Neutrophil (primary cell): Measurements from ENCODE around the gene FEZ2.

Source experiments
- H3K27ac ChIP-seq: fragments of 200-600 bp; sonication (generic); 2 replicates; pipeline ENCODE4 v1.5.1; 2016; ENCODE audit warnings: mild to moderate bottlenecking, moderate library complexity
- H3K27me3 ChIP-seq: fragments of 200-600 bp; sonication (generic); 2 replicates; pipeline ENCODE4 v1.6.0; 2016; ENCODE audit warnings: mild to moderate bottlenecking
- H3K36me3 ChIP-seq: fragments of 200-600 bp; sonication (generic); 2 replicates; pipeline ENCODE4 v1.5.1; 2017
- H3K4me1 ChIP-seq, 2 experiments: fragments of 200-600 bp in 1 of 2; sonication (generic) in 1 of 2; 1 replicate in 1 of 2; 2 replicates in 1 of 2; pipeline versions ENCODE4 v1.5.1 to v1.6.1; 2013 to 2016; ENCODE audit warnings: low read depth in 1 of 2, low read length in 1 of 2, mild to moderate bottlenecking in 1 of 2, moderate library complexity in 1 of 2; ENCODE audit not compliant: control insufficient read depth in 1 of 2, insufficient read depth in 1 of 2
- H3K4me3 ChIP-seq, 2 experiments: fragments of 200-600 bp in 1 of 2; sonication (generic) in 1 of 2; 1 replicate in 1 of 2; 2 replicates in 1 of 2; pipeline ENCODE4 v1.5.1; 2013 to 2016; ENCODE audit warnings: low read depth in 1 of 2, low read length in 1 of 2, mild to moderate bottlenecking in 1 of 2, moderate library complexity in 1 of 2
- H3K9me3 ChIP-seq: fragments of 200-600 bp; sonication (generic); 2 replicates; pipeline ENCODE4 v1.5.1; 2016
- TF ChIP-seq, protein P1 (sequence below): fragments of 200-600 bp; sonication (generic); IDR thresholded peaks from 2 replicates; pipeline ENCODE4 v1.5.1; 2016; ENCODE audit warnings: antibody characterized with exemption

FEZ2 gene

DNA sequence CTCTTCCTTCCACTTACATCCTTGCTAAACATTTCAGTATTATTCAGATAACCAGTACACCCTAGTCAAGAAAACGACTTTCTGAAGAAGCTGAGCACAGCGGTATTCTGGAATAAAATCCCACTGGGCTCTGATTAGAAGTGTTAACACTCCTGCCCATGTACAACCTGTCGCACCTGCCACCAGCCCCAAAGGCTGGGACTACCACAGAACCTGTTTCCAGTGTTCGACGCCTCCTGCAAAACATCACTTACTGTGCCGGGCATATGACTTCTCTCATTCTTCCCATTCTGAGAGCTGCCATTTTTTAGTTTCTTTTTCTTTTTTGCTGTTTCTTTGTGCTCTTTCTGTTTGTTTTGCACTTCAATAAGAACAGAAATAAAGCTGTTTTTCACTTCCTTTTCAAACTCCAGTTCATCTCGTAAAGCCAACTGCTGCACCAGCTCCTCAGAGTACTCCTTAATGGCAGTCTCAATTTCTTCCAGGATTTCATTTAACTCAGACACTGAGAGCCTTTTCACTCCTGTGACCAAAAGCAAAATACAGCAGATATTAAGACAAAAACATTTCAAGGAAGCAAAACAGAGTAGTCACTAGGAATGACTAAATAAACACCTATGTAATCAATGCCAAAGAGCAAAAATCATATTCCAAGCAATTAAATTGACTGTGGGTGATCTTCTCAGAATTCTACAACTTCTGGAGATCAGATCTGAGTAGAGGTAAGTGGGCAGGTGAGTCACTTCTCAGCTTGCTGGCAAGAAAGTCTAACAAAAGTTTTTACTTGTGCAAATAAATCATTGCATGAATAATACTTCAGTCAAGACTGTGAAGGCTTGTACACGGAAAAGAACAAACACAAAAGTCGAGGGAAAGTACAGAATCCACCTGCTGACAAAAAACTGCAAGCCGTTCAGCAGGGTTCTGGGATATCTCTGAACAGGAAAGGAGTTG lies 19.3 kb downstream of the FEZ2 start:
- no peak overlapping the region for H3K4me3 ChIP-seq
- peaks cover 77% of the 10 kb centered on the region for H3K36me3 ChIP-seq
- H3K27me3 ChIP-seq = no peaks in the 10 kb centered on the region

DNA sequence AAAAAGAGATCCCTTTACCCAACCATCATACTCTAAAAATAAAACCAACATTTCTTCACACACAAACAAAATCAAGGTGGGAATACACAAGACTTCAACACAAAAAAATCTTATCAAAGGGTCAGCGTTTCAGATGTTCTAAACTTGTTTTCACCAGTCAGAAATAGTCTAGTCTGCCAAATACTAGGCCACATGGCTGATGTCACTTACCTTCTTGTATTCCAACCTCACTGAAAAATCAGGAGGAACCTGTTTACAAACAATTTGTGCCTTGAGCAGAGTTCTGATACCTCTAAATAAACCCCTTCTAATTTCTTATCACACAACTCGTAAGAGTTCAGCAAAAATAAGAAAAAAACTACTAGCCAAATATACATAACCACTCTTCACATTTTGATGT lies 20.1 kb downstream of the FEZ2 start:
- Histone ChIP-seq H3K27ac (no peak overlapping the region), H3K27me3 (no peaks in the 10 kb centered on the region), H3K36me3 (peaks cover 82% of the 10 kb centered on the region), H3K4me1 (peaks cover 11 to 12% of the 10 kb centered on the region in 2 experiments), H3K9me3 (no peaks in the 10 kb centered on the region), H3K4me3 (no peak overlapping the region)
- TF ChIP-seq, protein P1, sequence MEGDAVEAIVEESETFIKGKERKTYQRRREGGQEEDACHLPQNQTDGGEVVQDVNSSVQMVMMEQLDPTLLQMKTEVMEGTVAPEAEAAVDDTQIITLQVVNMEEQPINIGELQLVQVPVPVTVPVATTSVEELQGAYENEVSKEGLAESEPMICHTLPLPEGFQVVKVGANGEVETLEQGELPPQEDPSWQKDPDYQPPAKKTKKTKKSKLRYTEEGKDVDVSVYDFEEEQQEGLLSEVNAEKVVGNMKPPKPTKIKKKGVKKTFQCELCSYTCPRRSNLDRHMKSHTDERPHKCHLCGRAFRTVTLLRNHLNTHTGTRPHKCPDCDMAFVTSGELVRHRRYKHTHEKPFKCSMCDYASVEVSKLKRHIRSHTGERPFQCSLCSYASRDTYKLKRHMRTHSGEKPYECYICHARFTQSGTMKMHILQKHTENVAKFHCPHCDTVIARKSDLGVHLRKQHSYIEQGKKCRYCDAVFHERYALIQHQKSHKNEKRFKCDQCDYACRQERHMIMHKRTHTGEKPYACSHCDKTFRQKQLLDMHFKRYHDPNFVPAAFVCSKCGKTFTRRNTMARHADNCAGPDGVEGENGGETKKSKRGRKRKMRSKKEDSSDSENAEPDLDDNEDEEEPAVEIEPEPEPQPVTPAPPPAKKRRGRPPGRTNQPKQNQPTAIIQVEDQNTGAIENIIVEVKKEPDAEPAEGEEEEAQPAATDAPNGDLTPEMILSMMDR = no peak

More for the DNA sequence above, 19.3 kb downstream of the FEZ2 start:
- H3K4me1 ChIP-seq = peaks cover 13 to 17% of the 10 kb centered on the region in 2 experiments
- H3K9me3 ChIP-seq = no peaks in the 10 kb centered on the region
- H3K27ac ChIP-seq = no peak overlapping the region
- TF ChIP-seq, protein P1 = no peak

DNA sequence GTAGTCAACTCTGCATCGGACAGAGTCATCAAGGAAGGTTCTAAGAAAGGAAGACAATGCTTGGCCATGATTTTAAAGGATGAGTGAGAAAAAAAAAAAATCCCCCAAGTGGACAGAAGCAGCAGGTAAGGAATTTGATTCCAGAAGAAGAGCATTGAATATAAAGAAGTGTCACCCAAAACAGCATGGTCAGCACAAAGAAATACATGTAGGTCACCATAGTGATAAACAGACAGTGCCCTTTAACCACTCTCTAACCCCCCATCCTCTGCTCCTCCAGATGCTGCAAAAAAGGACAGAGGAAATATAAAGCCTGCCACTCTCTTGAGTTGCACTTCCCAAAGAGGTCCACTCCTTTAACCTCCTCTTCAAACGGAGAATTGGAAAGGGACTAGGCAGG lies 23.4 kb downstream of the FEZ2 start:
- Histone ChIP-seq H3K4me1 (peaks cover 0 to 6% of the 10 kb centered on the region in 2 experiments), H3K9me3 (no peaks in the 10 kb centered on the region), H3K27me3 (no peaks in the 10 kb centered on the region), H3K36me3 (peaks cover 80% of the 10 kb centered on the region), H3K27ac (no peak overlapping the region), H3K4me3 (no peak overlapping the region)
- TF ChIP-seq, protein P1 = no peak

DNA sequence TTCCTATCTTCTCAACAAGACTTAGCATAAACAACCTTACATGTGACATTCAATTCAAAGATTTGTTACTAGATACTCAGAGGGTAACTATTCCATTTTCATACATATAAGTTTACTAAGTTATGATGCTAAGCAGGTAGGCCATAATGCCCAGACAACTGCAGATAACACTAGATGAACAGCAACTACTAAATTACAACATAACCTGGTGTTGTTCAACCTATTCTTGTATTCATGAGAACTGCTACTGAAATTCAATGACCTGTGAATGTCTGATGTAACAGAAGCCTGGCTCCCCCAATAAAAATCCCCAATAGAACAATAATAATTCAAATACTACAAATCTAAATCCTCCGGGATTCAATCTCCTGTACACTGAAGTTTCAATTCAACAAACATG lies 24.8 kb downstream of the FEZ2 start:
- Histone ChIP-seq H3K27ac (no peak overlapping the region), H3K36me3 (peaks cover 76% of the 10 kb centered on the region), H3K27me3 (no peaks in the 10 kb centered on the region), H3K9me3 (no peaks in the 10 kb centered on the region), H3K4me3 (no peak overlapping the region), H3K4me1 (peaks cover 0 to 6% of the 10 kb centered on the region in 2 experiments)
- TF ChIP-seq, protein P1 = no peak

DNA sequence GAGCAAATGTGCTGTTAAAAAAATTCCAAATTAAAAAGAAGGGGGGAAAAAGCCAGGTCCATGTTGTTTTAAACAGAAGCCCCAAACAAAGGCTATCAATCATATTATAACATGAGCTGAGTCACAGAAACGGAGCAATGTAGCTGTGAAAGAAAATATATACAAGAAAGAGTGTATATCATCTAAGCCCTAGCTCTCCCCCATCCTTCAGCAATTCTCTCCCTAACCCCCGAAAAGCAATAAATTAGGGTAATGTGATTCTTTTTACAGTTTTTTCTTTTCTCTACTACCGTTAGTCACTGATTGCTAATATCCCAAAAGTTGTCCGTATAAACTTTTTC lies 25.3 kb downstream of the FEZ2 start:
- Histone ChIP-seq H3K36me3 (peaks cover 75% of the 10 kb centered on the region), H3K27me3 (no peaks in the 10 kb centered on the region), H3K27ac (no peak overlapping the region), H3K4me3 (no peak overlapping the region), H3K9me3 (no peaks in the 10 kb centered on the region), H3K4me1 (peaks cover 0 to 6% of the 10 kb centered on the region in 2 experiments)
- TF ChIP-seq, protein P1 = no peak
